LHCN-M2 (cell line): ENCODE results near the gene C1orf159. TPM values are rescaled to one million over a fixed set of nuclear protein-coding genes. Genes with fewer than 3 reads are reported as not detected.

Experiments used
- DNase-seq: peaks from one replicate; pipeline ENCODE4 v3.0.0-alpha.2; 2012; ENCODE audit warnings: low read depth
- total RNA-seq: library from RNA; depleted of rRNA; stranded (reverse); fragments of >200 nt; gene quantifications from 2 replicates; pipeline ENCODE4 v1.2.3, GENCODE V29; 2014

C1orf159 gene
- total RNA-seq, 1 experiment from 2014 or later: 18.8 TPM

- DNase-seq: no peak
Observed at GRCh38 chr1:1092894-1093609, 22.8 kb downstream of the C1orf159 start.

GRCh38 chr1:1092149-1092855 lies 23.6 kb downstream of the C1orf159 start:
- DNase-seq: no peak

DNA sequence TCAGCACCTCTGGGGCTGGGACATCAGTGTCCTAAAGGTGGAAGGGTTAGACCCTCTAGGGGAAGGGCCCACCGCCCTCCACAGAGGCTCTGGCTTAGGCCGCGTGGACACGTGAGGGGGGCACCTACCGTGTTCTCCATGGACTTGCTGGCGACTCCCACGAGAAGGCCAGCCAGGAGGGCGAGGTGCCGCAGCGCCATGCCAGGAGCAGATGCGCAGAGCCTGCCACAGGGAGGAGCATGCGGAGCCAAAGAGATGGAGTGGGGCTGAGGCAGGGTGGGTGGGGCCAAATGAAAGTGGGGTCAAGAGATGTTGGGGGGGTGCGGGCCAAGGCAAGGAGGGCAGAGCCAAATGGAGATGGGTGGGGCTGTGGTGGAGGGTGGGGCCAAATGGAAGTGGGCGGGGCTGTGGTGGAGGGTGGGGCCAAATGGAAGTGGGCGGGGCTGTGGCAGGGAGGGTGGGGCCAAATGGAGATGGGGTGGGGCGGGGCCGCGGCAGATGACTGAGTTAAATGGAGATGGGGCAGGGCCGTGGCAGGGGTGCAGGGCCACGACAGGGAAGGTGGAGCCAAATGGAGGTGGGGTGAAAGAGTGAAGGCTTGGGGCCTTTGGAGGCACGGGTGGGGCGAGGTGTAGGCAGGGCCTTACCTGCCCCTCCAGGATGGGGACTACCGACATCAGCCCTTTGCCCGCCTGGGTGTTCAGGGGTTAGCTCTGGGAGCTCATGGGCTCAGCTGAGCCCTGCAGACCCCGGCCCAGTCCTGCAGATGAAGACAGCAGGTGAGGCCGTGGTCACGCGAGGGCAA lies 24.3 kb downstream of the C1orf159 start:
- DNase-seq: no peak

GRCh38 chr1:1090424-1091343 lies 25.2 kb downstream of the C1orf159 start:
- no peak for DNase-seq

DNA sequence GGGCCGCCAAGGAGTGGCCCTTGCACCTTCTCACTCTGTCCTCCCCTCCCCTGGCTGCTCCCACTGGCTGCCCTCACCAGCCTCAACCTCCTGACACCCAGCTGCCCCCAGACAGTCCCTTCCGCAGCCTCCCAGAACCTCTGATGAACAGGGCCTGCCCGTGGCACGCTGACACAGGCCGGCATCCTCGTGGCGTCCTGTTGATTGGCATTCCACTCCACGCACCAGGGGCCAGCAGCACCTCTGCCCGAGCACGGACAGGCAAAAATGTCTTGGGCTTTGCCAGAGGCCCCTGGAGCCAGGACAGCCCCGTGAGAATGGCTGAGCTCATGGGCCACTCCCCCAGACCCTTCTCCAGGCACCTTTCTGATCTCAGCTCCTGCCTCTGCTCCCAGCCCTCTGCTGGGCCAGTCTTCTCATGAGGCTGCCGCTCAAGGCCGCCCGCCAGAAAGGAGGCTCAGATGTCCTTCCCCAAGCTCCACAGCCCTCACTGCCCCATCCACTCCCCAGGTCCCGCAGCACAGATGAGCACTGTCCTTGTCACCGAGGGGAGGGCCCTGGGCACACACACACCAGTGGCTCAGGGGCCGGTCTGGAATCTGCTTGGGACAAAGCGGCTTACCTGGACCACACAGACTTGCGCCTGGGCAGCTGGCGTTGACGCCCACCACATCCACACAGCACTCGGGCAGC lies 26.0 kb downstream of the C1orf159 start:
- DNase-seq: no peak

GRCh38 chr1:1088801-1089680 lies 26.8 kb downstream of the C1orf159 start:
- no peak for DNase-seq

GRCh38 chr1:1088029-1088800 lies 27.7 kb downstream of the C1orf159 start:
- DNase-seq: no peak

GRCh38 chr1:1087351-1088028 lies 28.4 kb downstream of the C1orf159 start:
- no peak for DNase-seq

GRCh38 chr1:1086911-1087341 lies 29.0 kb downstream of the C1orf159 start:
- no peak for DNase-seq

GRCh38 chr1:1085911-1086841 lies 29.7 kb downstream of the C1orf159 start:
- no peak for DNase-seq

DNA sequence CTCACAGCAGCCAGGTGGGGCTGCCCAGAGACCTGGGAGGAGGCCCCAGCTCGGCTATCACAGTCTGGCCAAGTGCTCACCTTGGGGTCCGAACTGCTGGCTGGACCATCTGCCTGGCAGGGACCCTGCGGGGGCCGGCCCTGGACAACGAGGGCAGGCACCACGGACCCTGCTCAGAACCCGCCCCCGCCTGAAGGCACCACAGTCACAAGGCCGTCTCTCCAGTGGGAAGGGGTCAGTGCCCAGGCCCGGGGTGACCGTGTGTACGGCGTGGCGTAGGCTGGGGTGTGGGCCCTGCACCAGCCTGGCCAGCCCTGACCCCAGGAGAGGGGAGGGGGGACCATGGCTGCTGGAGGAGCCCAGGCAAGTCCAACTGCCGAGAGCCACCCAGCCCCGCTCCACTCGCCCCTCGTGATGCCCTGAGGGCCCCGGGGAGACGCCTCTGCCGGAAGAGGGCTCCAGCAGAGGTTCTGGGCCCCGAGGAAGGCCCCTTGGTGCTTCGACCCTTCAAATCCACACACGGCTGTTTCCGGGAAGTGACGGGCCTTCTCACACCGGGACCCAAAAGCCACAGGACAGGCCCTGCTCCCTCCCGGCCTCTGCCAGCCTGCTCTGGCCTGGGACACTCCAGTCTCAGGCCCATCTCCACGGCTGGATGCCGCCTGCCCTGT lies 30.6 kb downstream of the C1orf159 start:
- no peak for DNase-seq

GRCh38 chr1:1084372-1085170 lies 31.3 kb downstream of the C1orf159 start:
- DNase-seq: no peak

GRCh38 chr1:1083416-1084371 lies 32.2 kb downstream of the C1orf159 start:
- no peak for DNase-seq

DNA sequence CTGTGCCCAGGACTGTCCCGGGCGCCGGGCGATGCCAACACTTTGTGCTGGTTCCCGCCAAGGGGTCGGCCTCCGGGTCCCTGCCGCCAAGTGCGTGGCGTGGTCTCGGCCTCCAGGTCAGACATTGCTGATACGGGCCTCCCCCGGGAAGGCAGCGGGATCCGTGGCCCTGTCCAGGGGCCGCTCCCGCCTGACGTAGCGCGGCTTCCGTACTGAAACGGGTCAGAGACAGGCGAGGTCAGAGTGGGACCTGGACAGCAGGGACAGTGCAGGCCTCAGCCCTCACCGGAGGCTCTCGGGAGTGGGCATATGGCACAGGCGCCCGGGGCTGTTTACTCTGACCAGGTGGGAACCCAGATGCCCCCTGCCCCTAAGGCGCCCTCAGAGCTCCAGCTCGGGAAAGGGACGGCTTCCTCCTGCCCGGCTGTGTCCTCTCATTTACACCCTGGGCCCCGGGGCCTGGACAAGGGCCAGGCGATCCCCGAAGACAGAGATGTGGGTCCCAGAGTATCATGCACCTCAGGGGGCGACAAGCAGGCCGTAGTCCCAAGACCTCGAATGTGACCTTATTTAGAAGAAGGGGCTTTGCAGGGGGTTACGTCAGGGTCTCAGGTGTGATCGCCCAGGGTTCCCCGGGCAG lies 33.0 kb downstream of the C1orf159 start:
- no peak for DNase-seq
